H1 (cell line): Measurements from ENCODE around the gene ADRM1. TPM values are rescaled to one million over a fixed set of nuclear protein-coding genes. Genes with fewer than 3 reads are reported as not detected.

ENCODE experiments used
- CTCF ChIA-PET: fragments of 300-600 bp; sonication (Branson Sonifier 250); formaldehyde crosslinking; loops from one replicate; lab custom pipeline; 2021; ENCODE audit not compliant: partially characterized antibody; lab: Charles Lee
- POLR2A ChIA-PET: fragments of 300-600 bp; sonication (Branson Sonifier 250); formaldehyde crosslinking; loops from one replicate; lab custom pipeline; 2021; ENCODE audit warnings: inconsistent platforms; ENCODE audit not compliant: partially characterized antibody; lab: Charles Lee
- DNase-seq, 2 experiments: peaks; one replicate each; pipeline versions ENCODE4 v3.0.0 to v3.0.0-alpha.2; 2010 to 2022; ENCODE audit warnings: low spot score in 2 of 2, low read depth in 1 of 2, mixed read lengths in 1 of 2
- FAIRE-seq: peaks from 2 replicates; lab custom pipeline; 2011; peaks lifted over from hg19 to GRCh38; lab: Jason Lieb, UNC
- H2AFZ ChIP-seq: 2 replicates; pipeline ENCODE4 v1.8.1; 2012; ENCODE audit warnings: low read length, inconsistent platforms
- H2AK5ac ChIP-seq: 2 replicates; pipeline ENCODE4 v1.6.1; 2013; ENCODE audit warnings: low read depth, low read length
- H2BK120ac ChIP-seq: replicated peaks from 2 replicates; pipeline ENCODE3; 2013; ENCODE audit warnings: low read depth, low read length, inconsistent platforms
- H2BK12ac ChIP-seq: 2 replicates; pipeline ENCODE4 v1.6.1; 2013; ENCODE audit warnings: low read depth, low read length
- H2BK15ac ChIP-seq: 2 replicates; pipeline ENCODE4 v1.6.1; 2013; ENCODE audit warnings: low read length
- H2BK20ac ChIP-seq: 2 replicates; pipeline ENCODE4 v1.6.1; 2013; ENCODE audit warnings: low read length
- H2BK5ac ChIP-seq: 2 replicates; pipeline ENCODE4 v1.6.1; 2013; ENCODE audit warnings: low read depth, low read length
- H3K14ac ChIP-seq: 2 replicates; pipeline ENCODE4 v1.6.1; 2013; ENCODE audit warnings: inconsistent platforms; ENCODE audit not compliant: insufficient read length
- H3K18ac ChIP-seq: 2 replicates; pipeline ENCODE4 v1.6.1; 2013; ENCODE audit warnings: low read length; ENCODE audit errors: extremely low read depth
- H3K23ac ChIP-seq: 2 replicates; pipeline ENCODE4 v1.6.1; 2013; ENCODE audit warnings: inconsistent platforms; ENCODE audit not compliant: insufficient read length
- H3K23me2 ChIP-seq: 2 replicates; pipeline ENCODE4 v1.6.1; 2013; ENCODE audit warnings: low read depth, low read length
- H3K27ac ChIP-seq: 2 replicates; pipeline ENCODE4 v1.6.1; 2011; ENCODE audit warnings: low read depth, low read length, inconsistent platforms
- H3K27me3 ChIP-seq, 4 experiments: replicated peaks in 1 of 4; 1 replicate in 1 of 4; 2 replicates in 3 of 4; pipeline versions ENCODE4 v1.6.1 to v1.8.1; 2011 to 2013; ENCODE audit warnings: low read length in 3 of 4, mild to moderate bottlenecking in 3 of 4, inconsistent platforms in 2 of 4, mixed read lengths in 2 of 4, moderate library complexity in 1 of 4; ENCODE audit not compliant: control insufficient read depth in 3 of 4, insufficient read depth in 3 of 4; ENCODE audit errors: extremely low read depth in 1 of 4
- H3K36me3 ChIP-seq, 4 experiments: 2 replicates each; pipeline versions ENCODE4 v1.6.1 to v1.8.1; 2011 to 2013; ENCODE audit warnings: mild to moderate bottlenecking in 4 of 4, low read length in 3 of 4, moderate library complexity in 2 of 4, control low read depth in 1 of 4, inconsistent platforms in 1 of 4; ENCODE audit not compliant: insufficient read depth in 4 of 4, control insufficient read depth in 2 of 4
- H3K4ac ChIP-seq: replicated peaks from 2 replicates; pipeline ENCODE3; 2013; ENCODE audit warnings: low read length, low read depth, mixed read lengths, inconsistent platforms; ENCODE audit not compliant: insufficient read length
- H3K4me1 ChIP-seq, 4 experiments: replicated peaks in 1 of 4; 1 replicate in 1 of 4; 2 replicates in 3 of 4; pipeline versions ENCODE4 v1.6.1 to v1.8.1; 2011 to 2013; ENCODE audit warnings: low read length in 3 of 4, inconsistent platforms in 2 of 4, mixed read lengths in 1 of 4; ENCODE audit not compliant: insufficient read depth in 4 of 4, control insufficient read depth in 3 of 4
- H3K4me2 ChIP-seq, 2 experiments: 2 replicates each; pipeline versions ENCODE4 v1.6.1 to v1.8.1; 2011 to 2013; ENCODE audit warnings: low read depth in 2 of 2, low read length in 2 of 2, control low read depth in 1 of 2, inconsistent platforms in 1 of 2, mild to moderate bottlenecking in 1 of 2; ENCODE audit not compliant: insufficient read depth in 1 of 2
- H3K4me3 ChIP-seq, 4 experiments: fragments of 200-600, 300-600 bp in 1 of 4; sonication (generic), shearing (Covaris generic), sonication (Bioruptor Twin) in 1 of 4; 2 replicates each; pipeline versions ENCODE4 v1.5.1 to v1.8.1; 2011 to 2016; ENCODE audit warnings: low read length in 4 of 4, low read depth in 3 of 4, control low read depth in 2 of 4, inconsistent platforms in 2 of 4, mild to moderate bottlenecking in 2 of 4, mixed read lengths in 1 of 4, moderate library complexity in 1 of 4; ENCODE audit not compliant: insufficient read depth in 2 of 4; ENCODE audit errors: extremely low read depth in 1 of 4
- H3K56ac ChIP-seq: replicated peaks from 2 replicates; pipeline ENCODE3; 2013; ENCODE audit warnings: low read depth, mild to moderate bottlenecking, mixed read lengths, low read length, inconsistent platforms; ENCODE audit not compliant: insufficient read length
- H3K79me1 ChIP-seq: 2 replicates; pipeline ENCODE4 v1.6.1; 2013; ENCODE audit warnings: low read depth, low read length, control low read depth
- H3K79me2 ChIP-seq, 2 experiments: 2 replicates each; pipeline versions ENCODE4 v1.6.1 to v1.8.1; 2012 to 2013; ENCODE audit warnings: low read length in 2 of 2, mild to moderate bottlenecking in 2 of 2, inconsistent platforms in 1 of 2; ENCODE audit not compliant: insufficient read depth in 2 of 2, control insufficient read depth in 1 of 2
- H3K9ac ChIP-seq, 4 experiments: replicated peaks in 1 of 4; 1 replicate in 1 of 4; 2 replicates in 3 of 4; pipeline versions ENCODE4 v1.6.1 to v1.8.1; 2011 to 2013; ENCODE audit warnings: low read depth in 3 of 4, low read length in 3 of 4, control low read depth in 2 of 4, mild to moderate bottlenecking in 2 of 4, moderate library complexity in 2 of 4, inconsistent platforms in 1 of 4; ENCODE audit errors: extremely low read depth in 1 of 4
- H3K9me3 ChIP-seq, 2 experiments: 2 replicates each; pipeline versions ENCODE4 v1.6.1 to v1.8.1; 2012 to 2013; ENCODE audit warnings: mild to moderate bottlenecking in 2 of 2, moderate library complexity in 2 of 2, control low read depth in 1 of 2, inconsistent platforms in 1 of 2, low read depth in 1 of 2, low read length in 1 of 2, mixed read lengths in 1 of 2; ENCODE audit not compliant: insufficient read depth in 2 of 2
- H4K20me1 ChIP-seq, 2 experiments: replicated peaks in 1 of 2; 2 replicates each; pipeline versions ENCODE3 to v1.8.1; 2011 to 2013; ENCODE audit warnings: inconsistent platforms in 2 of 2, low read length in 2 of 2, mild to moderate bottlenecking in 1 of 2; ENCODE audit not compliant: insufficient read depth in 2 of 2, control insufficient read depth in 1 of 2
- H4K5ac ChIP-seq: 2 replicates; pipeline ENCODE4 v1.6.1; 2013; ENCODE audit warnings: low read length, low read depth, mixed read lengths, inconsistent platforms; ENCODE audit not compliant: insufficient read length
- H4K8ac ChIP-seq: 2 replicates; pipeline ENCODE4 v1.8.0; 2013; ENCODE audit warnings: mild to moderate bottlenecking, moderate library complexity, low read length, inconsistent platforms; ENCODE audit not compliant: insufficient read depth; ENCODE audit errors: extremely low read depth
- H4K91ac ChIP-seq: replicated peaks from 2 replicates; pipeline ENCODE3; 2013; ENCODE audit warnings: low read length, mixed read lengths, inconsistent platforms; ENCODE audit not compliant: insufficient read length
- CREB1 ChIP-seq: IDR thresholded peaks from 2 replicates; pipeline ENCODE4 v1.6.1; 2012; ENCODE audit warnings: inconsistent platforms
- EZH2 ChIP-seq: fragments of 200-600 bp; sonication (generic); IDR thresholded peaks from 2 replicates; pipeline ENCODE4 v1.7.1; 2012; ENCODE audit warnings: low read depth, mild to moderate bottlenecking, moderate library complexity, low read length, inconsistent platforms; ENCODE audit not compliant: severe bottlenecking
- JUN ChIP-seq: IDR thresholded peaks from 2 replicates; pipeline ENCODE4 v1.6.1; 2011; ENCODE audit warnings: low read depth, mild to moderate bottlenecking, improper control_type of control experiment, low read length
- KDM1A ChIP-seq: fragments of 200-600, 300-600 bp; sonication (generic); IDR thresholded peaks from 2 replicates; pipeline ENCODE4 v1.7.1; 2016; ENCODE audit warnings: mild to moderate bottlenecking, low read length, borderline replicate concordance
- NRF1 ChIP-seq: IDR thresholded peaks from 2 replicates; pipeline ENCODE4 v1.6.1; 2011; ENCODE audit warnings: mild to moderate bottlenecking, low read depth, low read length, improper control_type of control experiment
- RBBP5 ChIP-seq: IDR thresholded peaks from 2 replicates; pipeline ENCODE4 v1.7.1; 2012; ENCODE audit warnings: low read depth, mild to moderate bottlenecking, inconsistent platforms, low read length, moderate library complexity, borderline replicate concordance
- RNF2 ChIP-seq: fragments of 200-900, 300-1000 bp; sonication (generic); IDR thresholded peaks from 2 replicates; pipeline ENCODE4 v1.7.1; 2016; ENCODE audit warnings: borderline replicate concordance, low read depth, mild to moderate bottlenecking, antibody characterized with exemption, low read length; ENCODE audit not compliant: poor library complexity, severe bottlenecking; ENCODE audit errors: missing control alignments
- RXRA ChIP-seq: IDR thresholded peaks from 2 replicates; pipeline ENCODE4 v1.6.1; 2011; ENCODE audit warnings: low read depth, mild to moderate bottlenecking, low read length, moderate library complexity; ENCODE audit not compliant: insufficient read depth
- SIX5 ChIP-seq: IDR thresholded peaks from 2 replicates; pipeline ENCODE4 v1.6.1; 2011; ENCODE audit warnings: mild to moderate bottlenecking, low read depth, low read length
- WGBS, 2 experiments: shearing (Covaris generic) in 1 of 2; methylation state at CpG; one replicate each; pipeline versions ENCODE4 v1.1.6 to v1.1.7; 2013 to 2015; ENCODE audit warnings: low lambda C conversion rate in 2 of 2, mixed read lengths in 2 of 2, inconsistent platforms in 1 of 2, low coverage in 1 of 2, missing lambda C conversion rate in 1 of 2; ENCODE audit not compliant: insufficient replicate concordance in 2 of 2, insufficient coverage in 1 of 2, insufficient read length in 1 of 2; ENCODE audit errors: extremely low coverage in 1 of 2, missing lambda C conversion rate in 1 of 2; 5-methylcytosine and 5-hydroxymethylcytosine counted together
- polyA plus RNA-seq, 7 experiments: library from polyadenylated mRNA; depleted of rRNA in 3 of 7; stranded (reverse) in 5 of 7; unstranded in 2 of 7; fragments of >200 nt in 5 of 7; fragments of 200-250 nt in 2 of 7; gene quantifications; 1 replicate in 5 of 7; 2 replicates in 1 of 7; 4 replicates in 1 of 7; pipeline versions ENCODE4 v1.2.1 to v1.2.3, GENCODE V29; 2011 to 2013; ENCODE audit warnings: missing spikeins in 2 of 7, mixed read lengths in 2 of 7
- total RNA-seq: library from RNA; stranded (reverse); fragmentation: NEBNext Ultra II Directional; extraction: Animal tissue kit (Norgen Biotek cat#: 25700); gene quantifications from 2 replicates; pipeline ENCODE4 v1.2.1, GENCODE V29; 2021
- TF ChIP-seq, protein P1 (sequence below): IDR thresholded peaks from 2 replicates; pipeline ENCODE4 v1.6.1; 2011; ENCODE audit warnings: low read depth, mild to moderate bottlenecking, low read length; ENCODE audit not compliant: insufficient read depth
- TF ChIP-seq, protein P2 (sequence below): IDR thresholded peaks from 2 replicates; pipeline ENCODE4 v1.6.1; 2012; ENCODE audit warnings: inconsistent platforms

The ADRM1 gene
- total and polyA plus RNA-seq, 2 of the 8 experiments (the other 6 are each of a cell fraction or from before 2014, with no cell fraction given) = 126 to 214 TPM

GRCh38 chr20:62326959-62327725 lies 24.3 kb downstream of the ADRM1 start:
- Histone ChIP-seq H3K23ac (no peak overlapping the region), H3K27ac (no peak overlapping the region; the same call in 1 of the 2 replicates), H3K9me3 (peaks cover 0 to 1% of the 10 kb centered on the region in 2 experiments; a peak in 1 of 4 replicates), H3K4ac (no peak overlapping the region), H3K4me2 (no peak overlapping the region), H2BK120ac (no peak overlapping the region), H3K14ac (no peak overlapping the region), H4K20me1 (peaks cover 0 to 13% of the 10 kb centered on the region in 2 experiments), H3K4me1 (no peaks in the 10 kb centered on the region), H3K27me3 (no peaks in the 10 kb centered on the region), H4K5ac (no peak overlapping the region), H3K56ac (no peak overlapping the region), H2BK12ac (no peak overlapping the region; the same call in 1 of the 2 replicates), H2AK5ac (no peak overlapping the region), H3K79me1 (no peaks in the 10 kb centered on the region), H3K4me3 (no peak overlapping the region), H2BK5ac (no peak overlapping the region), H3K79me2 (no peaks in the 10 kb centered on the region), H3K9ac (no peak overlapping the region), H3K36me3 (peaks cover 44 to 94% (median 73%) of the 10 kb centered on the region in 4 experiments), H3K23me2 (no peaks in the 10 kb centered on the region), H4K8ac (no peak overlapping the region; the same call in 1 of the 2 replicates), H2AFZ (no peak overlapping the region), H3K18ac (no peak overlapping the region), H4K91ac (no peak overlapping the region), H2BK20ac (no peak overlapping the region), H2BK15ac (no peak overlapping the region)
- ChIA-PET POLR2A (interaction anchor here (0.9 to 13.3 kb wide), 9 partner anchors 9 to 64 kb away, joined by 3 to 151 read pairs (median 10); partner anchors contain the start of genes ADRM1 and LAMA5), CTCF (interaction anchor here (0.6 to 4.0 kb wide), 7 partner anchors 10 to 1170 kb away, joined by 3 to 22 read pairs (median 5); no protein-coding TSS in a partner anchor)
- 88% methylated on average over 29 of the region's 30 CpGs; no CpG with 5 or more reads in 1 of the 2 experiments for WGBS, 2 experiments
- no peak for DNase-seq
- no peak for FAIRE-seq
- TF ChIP-seq, protein P1, sequence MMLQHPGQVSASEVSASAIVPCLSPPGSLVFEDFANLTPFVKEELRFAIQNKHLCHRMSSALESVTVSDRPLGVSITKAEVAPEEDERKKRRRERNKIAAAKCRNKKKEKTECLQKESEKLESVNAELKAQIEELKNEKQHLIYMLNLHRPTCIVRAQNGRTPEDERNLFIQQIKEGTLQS = no peak
- no peak for TF ChIP-seq CREB1
- TF ChIP-seq KDM1A = no peak
- TF ChIP-seq EZH2 = no peak
- no peak for TF ChIP-seq RNF2
- TF ChIP-seq JUN = no peak
- no peak for TF ChIP-seq RBBP5
- no peak for TF ChIP-seq SIX5
- no peak for TF ChIP-seq RXRA
- TF ChIP-seq, protein P2, sequence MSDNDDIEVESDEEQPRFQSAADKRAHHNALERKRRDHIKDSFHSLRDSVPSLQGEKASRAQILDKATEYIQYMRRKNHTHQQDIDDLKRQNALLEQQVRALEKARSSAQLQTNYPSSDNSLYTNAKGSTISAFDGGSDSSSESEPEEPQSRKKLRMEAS = no peak
- TF ChIP-seq NRF1 = no peak
